ENCODE measurements around the gene TNFSF15.

The TNFSF15 gene

GRCh38 chr9:114803479-114804265, 2.2 kb downstream of the TNFSF15 start:
- Histone ChIP-seq H3K27ac (ENCODE audit: low read length) (no peak overlapping the region), H3K4me2 (ENCODE audit: low read depth, low read length) (no peak overlapping the region), H3K9ac (ENCODE audit: low read length) (no peak overlapping the region), H3K9me2 (replicated peaks; ENCODE audit: insufficient read depth, low read length) (no peaks in the 10 kb centered on the region), H3K9me3 (replicated peaks; ENCODE audit: insufficient read depth, low read length) (no peaks in the 10 kb centered on the region), H3K4me3 (ENCODE audit: low read length) (no peak overlapping the region), H4K20me1 (ENCODE audit: insufficient read depth, low read length) (no peaks in the 10 kb centered on the region), H2AFZ (ENCODE audit: low read length) (no peak overlapping the region), H3K79me2 (ENCODE audit: low read length) (no peaks in the 10 kb centered on the region), H3F3A (ENCODE audit: insufficient read depth, low read length) (peaks cover 18% of the 10 kb centered on the region), H3K36me3 (replicated peaks; ENCODE audit: insufficient read depth, low read length) (no peaks in the 10 kb centered on the region), H3K4me1 (ENCODE audit: low read length) (peaks cover 17% of the 10 kb centered on the region), H3K27me3 (replicated peaks; ENCODE audit: insufficient read depth, low read length) (no peaks in the 10 kb centered on the region; the same call in 1 of the 2 replicates)
- no peak for DNase-seq
- no peak for TF ChIP-seq EZH2phosphoT487 (IDR thresholded peaks at IDR 0.05; ENCODE audit: low read length)
- no peak for TF ChIP-seq CTCF (IDR thresholded peaks at IDR 0.05; ENCODE audit: low read length)
- TF ChIP-seq EZH2 (optimal IDR thresholded peaks at IDR 0.05; ENCODE audit: low read depth, low read length) = no peak

GRCh38 chr9:114799925-114800324, 5.9 kb downstream of the TNFSF15 start:
- Histone ChIP-seq H3K79me2 (ENCODE audit: low read length) (no peaks in the 10 kb centered on the region), H3K9me3 (replicated peaks; ENCODE audit: insufficient read depth, low read length) (no peaks in the 10 kb centered on the region), H3K36me3 (replicated peaks; ENCODE audit: insufficient read depth, low read length) (no peaks in the 10 kb centered on the region), H3K27me3 (replicated peaks; ENCODE audit: insufficient read depth, low read length) (no peaks in the 10 kb centered on the region), H3K4me2 (ENCODE audit: low read depth, low read length) (no peak overlapping the region), H3K9ac (ENCODE audit: low read length) (no peak overlapping the region), H2AFZ (ENCODE audit: low read length) (no peak overlapping the region), H3F3A (ENCODE audit: insufficient read depth, low read length) (no peaks in the 10 kb centered on the region), H3K4me1 (ENCODE audit: low read length) (peaks cover 4% of the 10 kb centered on the region; the same call in 1 of the 2 replicates), H3K4me3 (ENCODE audit: low read length) (no peak overlapping the region), H4K20me1 (ENCODE audit: insufficient read depth, low read length) (no peaks in the 10 kb centered on the region), H3K9me2 (replicated peaks; ENCODE audit: insufficient read depth, low read length) (no peaks in the 10 kb centered on the region), H3K27ac (ENCODE audit: low read length) (no peak overlapping the region)
- TF ChIP-seq CTCF (IDR thresholded peaks at IDR 0.05; ENCODE audit: low read length) = no peak
- TF ChIP-seq EZH2phosphoT487 (IDR thresholded peaks at IDR 0.05; ENCODE audit: low read length) = no peak
- no peak for TF ChIP-seq EZH2 (optimal IDR thresholded peaks at IDR 0.05; ENCODE audit: low read depth, low read length)
- no peak for DNase-seq

- Histone ChIP-seq H3K79me2 (ENCODE audit: low read length) (no peaks in the 10 kb centered on the region), H3K9ac (ENCODE audit: low read length) (no peak overlapping the region), H3K27ac (ENCODE audit: low read length) (no peak overlapping the region), H3K36me3 (replicated peaks; ENCODE audit: insufficient read depth, low read length) (no peaks in the 10 kb centered on the region), H4K20me1 (ENCODE audit: insufficient read depth, low read length) (no peaks in the 10 kb centered on the region), H2AFZ (ENCODE audit: low read length) (no peak overlapping the region), H3K4me2 (ENCODE audit: low read depth, low read length) (no peak overlapping the region), H3F3A (ENCODE audit: insufficient read depth, low read length) (no peaks in the 10 kb centered on the region), H3K4me3 (ENCODE audit: low read length) (no peak overlapping the region), H3K27me3 (replicated peaks; ENCODE audit: insufficient read depth, low read length) (no peaks in the 10 kb centered on the region), H3K4me1 (ENCODE audit: low read length) (no peaks in the 10 kb centered on the region), H3K9me2 (replicated peaks; ENCODE audit: insufficient read depth, low read length) (no peaks in the 10 kb centered on the region), H3K9me3 (replicated peaks; ENCODE audit: insufficient read depth, low read length) (no peaks in the 10 kb centered on the region)
- no peak for TF ChIP-seq CTCF (IDR thresholded peaks at IDR 0.05; ENCODE audit: low read length)
- TF ChIP-seq EZH2phosphoT487 (IDR thresholded peaks at IDR 0.05; ENCODE audit: low read length) = no peak
- no peak for TF ChIP-seq EZH2 (optimal IDR thresholded peaks at IDR 0.05; ENCODE audit: low read depth, low read length)
- DNase-seq = no peak
Measured at GRCh38 chr9:114799441-114799840, 6.4 kb downstream of the TNFSF15 start.

Data from MM.1S (cell line).